ENCODE results near the gene CDV3. TPM values are rescaled to one million over a fixed set of nuclear protein-coding genes. Genes with fewer than 3 reads are reported as not detected.
"Not testable (repeated sequence)": the region's sequence is repeated elsewhere in the genome, so short reads cannot be mapped to it uniquely, and the experiment has no call there.

CDV3 gene
- polyA plus RNA-seq, 1 donor (not counting 4 experiments of a cell fraction or from before 2014, with no cell fraction given): 150 TPM

- no peak overlapping the region for H3K27ac ChIP-seq (ENCODE audit: control insufficient read depth, insufficient read depth, low read length)
- peaks cover 15% of the 10 kb centered on the region for H3K4me1 ChIP-seq (ENCODE audit: control insufficient read depth, extremely low read depth, insufficient read depth, low read length)
- dilution Hi-C loops (cut with MboI; ENCODE audit: extremely low pct_ligation_motif_present, low sequenced_read_pairs): no loop called here
- H3K4me2 ChIP-seq (ENCODE audit: control insufficient read depth, extremely low read depth, insufficient read depth, low read depth, low read length): peak overlapping the region; percentile 23
- no peak overlapping the region for H3K9ac ChIP-seq (ENCODE audit: control insufficient read depth, extremely low read depth, insufficient read depth, low read length)
- no peaks in the 10 kb centered on the region for H3K36me3 ChIP-seq (ENCODE audit: control insufficient read depth in 2 of 2, extremely low read depth in 1 of 2, insufficient read depth in 2 of 2, low read length in 2 of 2)
- no peaks in the 10 kb centered on the region for H4K20me1 ChIP-seq (ENCODE audit: control insufficient read depth, extremely low read depth, insufficient read depth, low read length)
- H3K27me3 ChIP-seq (ENCODE audit: control insufficient read depth, extremely low read depth, insufficient read depth, low read length): no peaks in the 10 kb centered on the region
- no peak overlapping the region for H2AFZ ChIP-seq (ENCODE audit: control insufficient read depth, low read length)
- DNase-seq (ENCODE audit: low read depth, low spot score) (peak; percentile 28), FAIRE-seq (no peak)
- H3K9me3 ChIP-seq (ENCODE audit: control insufficient read depth, low read depth, low read length): no peaks in the 10 kb centered on the region
- TF ChIP-seq EZH2 (IDR thresholded peaks at IDR 0.05; ENCODE audit: low read length) (no peak), CTCF (optimal IDR thresholded peaks at IDR 0.05 in 1 of 3, IDR thresholded peaks at IDR 0.05 in 1 of 3, conservative IDR thresholded peaks at IDR 0.05 in 1 of 3; ENCODE audit: extremely low read depth in 1 of 3, insufficient read depth in 2 of 3, low read length in 3 of 3) (no peak)
- H3K4me3 ChIP-seq (ENCODE audit: control insufficient read depth in 2 of 3, extremely low read depth in 1 of 3, insufficient read depth in 2 of 3, low read depth in 1 of 3, low read length in 3 of 3): no peak overlapping the region
- no peaks in the 10 kb centered on the region for H3K9me1 ChIP-seq (ENCODE audit: control insufficient read depth, extremely low read depth, insufficient read depth, low read length)
- no peaks in the 10 kb centered on the region for H3K79me2 ChIP-seq (ENCODE audit: control insufficient read depth, insufficient read depth, low read length)
These were observed 37.3 kb upstream of the CDV3 start for GRCh38 chr3:133535971-133536881.

- peaks cover 17% of the 10 kb centered on the region for H3K4me1 ChIP-seq (ENCODE audit: control insufficient read depth, extremely low read depth, insufficient read depth, low read length)
- H2AFZ ChIP-seq (ENCODE audit: control insufficient read depth, low read length); FAIRE-seq; H3K9ac ChIP-seq (ENCODE audit: control insufficient read depth, extremely low read depth, insufficient read depth, low read length); DNase-seq (ENCODE audit: low read depth, low spot score); dilution Hi-C loops (cut with MboI; ENCODE audit: extremely low pct_ligation_motif_present, low sequenced_read_pairs); H3K9me1 ChIP-seq (ENCODE audit: control insufficient read depth, extremely low read depth, insufficient read depth, low read length); H4K20me1 ChIP-seq (ENCODE audit: control insufficient read depth, extremely low read depth, insufficient read depth, low read length); H3K9me3 ChIP-seq (ENCODE audit: control insufficient read depth, low read depth, low read length); H3K4me3 ChIP-seq (ENCODE audit: control insufficient read depth in 2 of 3, extremely low read depth in 1 of 3, insufficient read depth in 2 of 3, low read depth in 1 of 3, low read length in 3 of 3); H3K36me3 ChIP-seq (ENCODE audit: control insufficient read depth in 2 of 2, extremely low read depth in 1 of 2, insufficient read depth in 2 of 2, low read length in 2 of 2); H3K27me3 ChIP-seq (ENCODE audit: control insufficient read depth, extremely low read depth, insufficient read depth, low read length); H3K4me2 ChIP-seq (ENCODE audit: control insufficient read depth, extremely low read depth, insufficient read depth, low read depth, low read length); H3K79me2 ChIP-seq (ENCODE audit: control insufficient read depth, insufficient read depth, low read length); H3K27ac ChIP-seq (ENCODE audit: control insufficient read depth, insufficient read depth, low read length): not testable (repeated sequence)
These were observed 36.4 kb upstream of the CDV3 start for GRCh38 chr3:133537131-133537530.

Data from keratinocyte (primary cell).